Activated gamma-delta T cell treated with anti-CD3 and anti-CD28 coated beads, Interleukin-2, amount 50 U/mL, for 16 hours (primary cell): ENCODE data around the gene ABCC4.

ENCODE experiments used
- DNase-seq: peaks from one replicate; pipeline ENCODE4 v3.0.0-alpha.2; 2020; ENCODE audit warnings: low read depth

ABCC4 gene

GRCh38 chr13:94996445-94996844 is 304.8 kb downstream of the ABCC4 start:
- no peak for DNase-seq

- no peak for DNase-seq
These were observed 306.7 kb downstream of the ABCC4 start for GRCh38 chr13:94994506-94994905.

- DNase-seq: no peak
These were observed 307.6 kb downstream of the ABCC4 start for GRCh38 chr13:94993616-94994015.

GRCh38 chr13:94992036-94992960 is 309.0 kb downstream of the ABCC4 start:
- DNase-seq: no peak

GRCh38 chr13:94988654-94989053 is 312.6 kb downstream of the ABCC4 start:
- no peak for DNase-seq

GRCh38 chr13:94987869-94988268 is 313.4 kb downstream of the ABCC4 start:
- no peak for DNase-seq

GRCh38 chr13:94987081-94987480 is 314.2 kb downstream of the ABCC4 start:
- no peak for DNase-seq

GRCh38 chr13:94984958-94985357 is 316.3 kb downstream of the ABCC4 start:
- DNase-seq: no peak

- no peak for DNase-seq
These were observed 322.7 kb downstream of the ABCC4 start for GRCh38 chr13:94978516-94978915.

GRCh38 chr13:94974015-94974951 is 327.0 kb downstream of the ABCC4 start:
- no peak for DNase-seq

- DNase-seq: no peak
These were observed 329.0 kb downstream of the ABCC4 start for GRCh38 chr13:94972262-94972661.
